BE2C (cell line): ENCODE measurements around the gene ZNF444.

Experiments
- DNase-seq: peaks from one replicate; pipeline ENCODE4 v3.0.0-alpha.2; 2020
- H3K27me3 ChIP-seq: fragments of 250-450 bp; sonication (Bioruptor Pico); 2 replicates; pipeline ENCODE4 v1.5.1; 2020; ENCODE audit warnings: mild to moderate bottlenecking
- H3K36me3 ChIP-seq: fragments of 250-450 bp; sonication (Bioruptor Pico); 2 replicates; pipeline ENCODE4 v1.5.1; 2020; ENCODE audit warnings: mild to moderate bottlenecking
- H3K4me1 ChIP-seq: fragments of 250-450 bp; sonication (Bioruptor Pico); 2 replicates; pipeline ENCODE4 v1.5.1; 2020
- H3K4me3 ChIP-seq: 2 replicates; pipeline ENCODE4 v1.5.1; 2011; ENCODE audit warnings: low read depth, low read length
- H3K9me3 ChIP-seq: fragments of 250-450 bp; sonication (Bioruptor Pico); 2 replicates; pipeline ENCODE4 v1.5.1; 2020
- TF ChIP-seq, protein P1 (sequence below): IDR thresholded peaks from 2 replicates; pipeline ENCODE4 v1.5.1; 2012; ENCODE audit warnings: mild to moderate bottlenecking, low read depth, low read length

The ZNF444 gene

DNA sequence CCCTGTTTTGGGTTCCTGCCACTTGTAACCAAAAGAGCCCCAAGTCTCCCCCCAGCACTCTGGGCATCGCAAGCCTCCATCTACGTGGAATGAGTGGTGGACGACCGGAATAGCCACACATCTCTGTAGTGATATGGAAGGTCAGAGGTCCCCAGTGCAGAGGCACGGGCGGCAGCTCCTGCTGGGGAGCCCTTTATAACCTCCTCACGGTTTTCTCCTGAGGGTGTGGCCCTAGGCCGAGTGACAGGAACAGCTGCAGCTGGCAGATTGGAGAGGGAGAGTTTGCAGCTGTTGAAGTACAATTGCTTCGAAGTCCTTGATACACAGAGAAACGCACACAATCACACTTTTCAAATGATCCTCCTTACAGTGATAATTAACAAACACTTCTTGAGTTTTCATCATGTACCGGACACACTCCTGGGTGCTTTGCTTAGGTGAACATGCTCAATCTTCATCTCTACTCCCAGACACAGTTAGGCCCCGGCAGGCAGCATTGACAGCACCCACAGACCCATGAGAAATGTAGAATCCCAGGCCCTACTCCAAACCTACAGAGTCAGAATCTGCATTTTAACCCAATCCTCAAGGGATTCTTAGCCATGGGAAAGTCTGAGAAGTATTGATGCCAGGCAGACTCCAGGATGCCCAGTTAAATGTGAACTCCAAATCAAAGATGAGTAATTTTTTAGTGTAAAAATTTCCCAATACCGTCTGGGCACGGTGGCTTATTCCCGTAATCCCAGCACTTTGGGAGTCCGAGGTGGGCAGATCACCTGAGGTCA, 15.1 kb upstream of the ZNF444 start:
- no peak for DNase-seq
- H3K36me3 ChIP-seq, result no peaks in the 10 kb centered on the region
- H3K4me1 ChIP-seq, result peaks cover 3% of the 10 kb centered on the region; the same call in 1 of the 2 replicates
- H3K9me3 ChIP-seq, result no peaks in the 10 kb centered on the region; the same call in 1 of the 2 replicates
- H3K4me3 ChIP-seq, result no peak overlapping the region
- H3K27me3 ChIP-seq, result no peaks in the 10 kb centered on the region
- TF ChIP-seq, protein P1, sequence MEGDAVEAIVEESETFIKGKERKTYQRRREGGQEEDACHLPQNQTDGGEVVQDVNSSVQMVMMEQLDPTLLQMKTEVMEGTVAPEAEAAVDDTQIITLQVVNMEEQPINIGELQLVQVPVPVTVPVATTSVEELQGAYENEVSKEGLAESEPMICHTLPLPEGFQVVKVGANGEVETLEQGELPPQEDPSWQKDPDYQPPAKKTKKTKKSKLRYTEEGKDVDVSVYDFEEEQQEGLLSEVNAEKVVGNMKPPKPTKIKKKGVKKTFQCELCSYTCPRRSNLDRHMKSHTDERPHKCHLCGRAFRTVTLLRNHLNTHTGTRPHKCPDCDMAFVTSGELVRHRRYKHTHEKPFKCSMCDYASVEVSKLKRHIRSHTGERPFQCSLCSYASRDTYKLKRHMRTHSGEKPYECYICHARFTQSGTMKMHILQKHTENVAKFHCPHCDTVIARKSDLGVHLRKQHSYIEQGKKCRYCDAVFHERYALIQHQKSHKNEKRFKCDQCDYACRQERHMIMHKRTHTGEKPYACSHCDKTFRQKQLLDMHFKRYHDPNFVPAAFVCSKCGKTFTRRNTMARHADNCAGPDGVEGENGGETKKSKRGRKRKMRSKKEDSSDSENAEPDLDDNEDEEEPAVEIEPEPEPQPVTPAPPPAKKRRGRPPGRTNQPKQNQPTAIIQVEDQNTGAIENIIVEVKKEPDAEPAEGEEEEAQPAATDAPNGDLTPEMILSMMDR, result no peak

GRCh38 chr19:56126983-56127780, 13.9 kb upstream of the ZNF444 start:
- peak; percentile 36 for DNase-seq
- Histone ChIP-seq H3K36me3 (no peaks in the 10 kb centered on the region), H3K4me1 (no peaks in the 10 kb centered on the region; the same call in 1 of the 2 replicates), H3K9me3 (no peaks in the 10 kb centered on the region; the same call in 1 of the 2 replicates), H3K27me3 (no peaks in the 10 kb centered on the region), H3K4me3 (no peak overlapping the region)
- TF ChIP-seq, protein P1, result no peak

DNA sequence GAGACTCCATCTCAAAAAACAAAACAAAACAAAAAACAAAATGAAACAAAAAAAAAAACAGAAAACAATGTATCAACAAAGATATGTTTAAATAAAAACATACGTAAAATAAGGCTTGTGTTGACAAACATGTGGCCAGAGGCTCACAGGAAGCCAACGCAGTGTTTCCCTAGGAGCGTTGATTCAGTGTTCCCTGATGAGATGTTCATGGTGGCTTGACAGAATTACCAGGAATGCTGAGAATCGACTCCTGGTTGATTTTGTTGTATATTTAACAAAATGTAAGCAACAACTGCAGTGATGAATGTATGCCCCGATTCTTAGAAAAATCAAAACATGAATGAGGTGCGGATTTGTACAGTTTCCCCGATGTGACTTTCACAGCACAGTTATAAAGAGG, 11.1 kb upstream of the ZNF444 start:
- Histone ChIP-seq H3K4me1 (peaks cover 11% of the 10 kb centered on the region), H3K36me3 (no peaks in the 10 kb centered on the region)

DNA sequence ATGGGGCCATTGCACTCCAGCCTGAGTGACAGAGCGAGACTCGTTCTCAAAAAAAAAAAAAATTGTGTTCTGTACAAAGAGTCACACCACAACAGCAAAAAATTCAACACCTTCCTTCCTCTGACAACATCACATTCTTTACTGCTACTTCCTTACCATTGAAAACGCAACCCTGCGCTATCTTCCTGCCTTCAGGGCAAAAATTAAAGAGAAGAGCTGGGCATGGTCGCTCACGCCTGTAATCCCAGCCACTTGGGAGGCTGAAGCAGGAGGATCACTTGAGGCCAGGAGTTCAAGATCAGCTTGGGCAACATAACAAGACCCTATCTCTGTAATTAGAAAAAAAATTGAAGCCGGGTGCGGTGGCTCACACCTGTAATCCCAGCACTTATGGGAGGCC, 9.4 kb upstream of the ZNF444 start:
- DNase-seq, result no peak
- H3K27me3 ChIP-seq, result no peaks in the 10 kb centered on the region
- TF ChIP-seq, protein P1, result no peak
- H3K36me3 ChIP-seq, result no peaks in the 10 kb centered on the region
- no peaks in the 10 kb centered on the region; the same call in 1 of the 2 replicates for H3K9me3 ChIP-seq
- H3K4me1 ChIP-seq, result peaks cover 15% of the 10 kb centered on the region
- no peak overlapping the region for H3K4me3 ChIP-seq

More for the DNA sequence above, 11.1 kb upstream of the ZNF444 start:
- no peak for DNase-seq
- no peaks in the 10 kb centered on the region for H3K27me3 ChIP-seq
- TF ChIP-seq, protein P1, result no peak
- no peak overlapping the region for H3K4me3 ChIP-seq
- no peaks in the 10 kb centered on the region; the same call in 1 of the 2 replicates for H3K9me3 ChIP-seq

- TF ChIP-seq, protein P1, result no peak
- H3K27me3 ChIP-seq, result no peaks in the 10 kb centered on the region
- no peaks in the 10 kb centered on the region for H3K36me3 ChIP-seq
- no peak overlapping the region for H3K4me3 ChIP-seq
- H3K4me1 ChIP-seq, result peaks cover 15% of the 10 kb centered on the region
- H3K9me3 ChIP-seq, result no peaks in the 10 kb centered on the region; the same call in 1 of the 2 replicates
- DNase-seq, result no peak
Observed at GRCh38 chr19:56132316-56132822, 8.7 kb upstream of the ZNF444 start.
